MM.1S (cell line): ENCODE measurements around the gene IGSF10.

Source experiments
- DNase-seq: peaks from one replicate; pipeline ENCODE4 v3.0.0-alpha.2; 2015
- H2AFZ ChIP-seq: fragments of 300-600 bp; sonication (generic); 2 replicates; pipeline ENCODE4 v1.6.0; 2016; ENCODE audit warnings: antibody characterized with exemption, low read length
- H3F3A ChIP-seq: fragments of 300-600 bp; sonication (generic); 2 replicates; pipeline ENCODE4 v1.6.1; 2016; ENCODE audit warnings: mild to moderate bottlenecking, antibody characterized with exemption, low read length, moderate library complexity, mixed read lengths; ENCODE audit not compliant: insufficient read depth
- H3K27ac ChIP-seq: fragments of 300-600 bp; sonication (generic); 2 replicates; pipeline ENCODE4 v1.5.1; 2016; ENCODE audit warnings: mild to moderate bottlenecking, low read length
- H3K27me3 ChIP-seq: fragments of 300-600 bp; sonication (generic); replicated peaks from 2 replicates; pipeline ENCODE4 v1.6.0; 2016; ENCODE audit warnings: low read length; ENCODE audit not compliant: insufficient read depth
- H3K36me3 ChIP-seq: fragments of 300-600 bp; sonication (generic); replicated peaks from 2 replicates; pipeline ENCODE4 v1.6.1; 2016; ENCODE audit warnings: mild to moderate bottlenecking, low read length, mixed read lengths; ENCODE audit not compliant: insufficient read depth
- H3K4me1 ChIP-seq: fragments of 300-600 bp; sonication (generic); 2 replicates; pipeline ENCODE4 v1.6.1; 2016; ENCODE audit warnings: low read length, mixed read lengths
- H3K4me2 ChIP-seq: fragments of 300-600 bp; sonication (generic); 2 replicates; pipeline ENCODE4 v1.6.0; 2016; ENCODE audit warnings: low read depth, low read length
- H3K4me3 ChIP-seq: fragments of 300-600 bp; sonication (generic); 2 replicates; pipeline ENCODE4 v1.5.1; 2016; ENCODE audit warnings: low read length, mixed read lengths
- H3K79me2 ChIP-seq: fragments of 300-600 bp; sonication (generic); 2 replicates; pipeline ENCODE4 v1.6.1; 2016; ENCODE audit warnings: mixed run types, low read length, mixed read lengths
- H3K9ac ChIP-seq: fragments of 300-600 bp; sonication (generic); 2 replicates; pipeline ENCODE4 v1.6.1; 2016; ENCODE audit warnings: low read length, mixed read lengths
- H3K9me2 ChIP-seq: fragments of 300-600 bp; sonication (generic); replicated peaks from 2 replicates; pipeline ENCODE4 v1.6.1; 2016; ENCODE audit warnings: mild to moderate bottlenecking, low read length, mixed read lengths; ENCODE audit not compliant: insufficient read depth
- H3K9me3 ChIP-seq: fragments of 300-600 bp; sonication (generic); replicated peaks from 2 replicates; pipeline ENCODE4 v1.6.1; 2016; ENCODE audit warnings: mild to moderate bottlenecking, low read length, mixed read lengths; ENCODE audit not compliant: insufficient read depth
- H4K20me1 ChIP-seq: fragments of 300-600 bp; sonication (generic); 2 replicates; pipeline ENCODE4 v1.6.1; 2016; ENCODE audit warnings: mild to moderate bottlenecking, low read length, moderate library complexity, mixed read lengths; ENCODE audit not compliant: insufficient read depth
- EZH2 ChIP-seq: fragments of 300-600 bp; sonication (generic); optimal IDR thresholded peaks from 2 replicates; pipeline ENCODE3; 2017; ENCODE audit warnings: low read depth, mild to moderate bottlenecking, antibody characterized with exemption, low read length, mixed read lengths
- EZH2phosphoT487 ChIP-seq: fragments of 300-600 bp; sonication (generic); IDR thresholded peaks from 2 replicates; pipeline ENCODE4 v1.6.1; 2018; ENCODE audit warnings: antibody characterized with exemption, low read length
- TF ChIP-seq, protein P1 (sequence below): fragments of 300-600 bp; sonication (generic); IDR thresholded peaks from 2 replicates; pipeline ENCODE4 v1.5.1; 2016; ENCODE audit warnings: antibody characterized with exemption, low read length, mixed read lengths

IGSF10 gene

GRCh38 chr3:151468284-151468917 is 7.5 kb upstream of the IGSF10 start:
- Histone ChIP-seq H3K4me2 (no peak overlapping the region), H3K9ac (no peak overlapping the region), H3K9me2 (no peaks in the 10 kb centered on the region), H3K79me2 (no peaks in the 10 kb centered on the region), H3K27ac (no peak overlapping the region), H3K4me1 (no peaks in the 10 kb centered on the region), H4K20me1 (no peaks in the 10 kb centered on the region), H3K9me3 (no peaks in the 10 kb centered on the region), H2AFZ (no peak overlapping the region), H3K4me3 (no peak overlapping the region), H3K36me3 (no peaks in the 10 kb centered on the region), H3K27me3 (no peaks in the 10 kb centered on the region), H3F3A (no peaks in the 10 kb centered on the region)
- peak; percentile 62 for DNase-seq
- TF ChIP-seq EZH2phosphoT487 (no peak), EZH2 (no peak)
- TF ChIP-seq, protein P1, sequence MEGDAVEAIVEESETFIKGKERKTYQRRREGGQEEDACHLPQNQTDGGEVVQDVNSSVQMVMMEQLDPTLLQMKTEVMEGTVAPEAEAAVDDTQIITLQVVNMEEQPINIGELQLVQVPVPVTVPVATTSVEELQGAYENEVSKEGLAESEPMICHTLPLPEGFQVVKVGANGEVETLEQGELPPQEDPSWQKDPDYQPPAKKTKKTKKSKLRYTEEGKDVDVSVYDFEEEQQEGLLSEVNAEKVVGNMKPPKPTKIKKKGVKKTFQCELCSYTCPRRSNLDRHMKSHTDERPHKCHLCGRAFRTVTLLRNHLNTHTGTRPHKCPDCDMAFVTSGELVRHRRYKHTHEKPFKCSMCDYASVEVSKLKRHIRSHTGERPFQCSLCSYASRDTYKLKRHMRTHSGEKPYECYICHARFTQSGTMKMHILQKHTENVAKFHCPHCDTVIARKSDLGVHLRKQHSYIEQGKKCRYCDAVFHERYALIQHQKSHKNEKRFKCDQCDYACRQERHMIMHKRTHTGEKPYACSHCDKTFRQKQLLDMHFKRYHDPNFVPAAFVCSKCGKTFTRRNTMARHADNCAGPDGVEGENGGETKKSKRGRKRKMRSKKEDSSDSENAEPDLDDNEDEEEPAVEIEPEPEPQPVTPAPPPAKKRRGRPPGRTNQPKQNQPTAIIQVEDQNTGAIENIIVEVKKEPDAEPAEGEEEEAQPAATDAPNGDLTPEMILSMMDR = peak; percentile 87

DNA sequence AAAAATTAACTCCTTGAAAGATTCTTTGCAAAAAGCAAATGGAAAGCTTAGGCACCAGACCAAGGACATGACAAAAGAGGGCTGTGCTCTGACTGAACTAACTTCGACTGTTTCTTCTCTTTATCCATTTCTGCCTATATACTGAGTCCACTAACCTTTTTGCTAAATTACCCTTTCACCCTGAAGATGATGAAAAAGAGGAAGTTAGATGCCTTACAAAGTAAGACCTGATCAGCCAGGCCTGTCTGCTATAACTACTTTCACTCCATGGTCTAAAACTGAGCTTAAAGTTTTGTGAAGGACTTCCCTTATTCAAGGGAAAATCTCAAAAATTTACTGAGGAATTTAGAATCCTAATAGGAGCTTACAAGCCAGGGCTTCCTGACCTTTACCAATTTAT is 6.2 kb upstream of the IGSF10 start:
- Histone ChIP-seq H3K9me3 (no peaks in the 10 kb centered on the region), H3K4me2 (no peak overlapping the region), H3K79me2 (no peaks in the 10 kb centered on the region), H3K4me3 (no peak overlapping the region), H3K36me3 (no peaks in the 10 kb centered on the region), H3K9ac (no peak overlapping the region), H2AFZ (no peak overlapping the region), H3F3A (no peaks in the 10 kb centered on the region), H3K9me2 (no peaks in the 10 kb centered on the region), H4K20me1 (no peaks in the 10 kb centered on the region), H3K27me3 (no peaks in the 10 kb centered on the region), H3K4me1 (no peaks in the 10 kb centered on the region), H3K27ac (no peak overlapping the region)
- no peak for DNase-seq
- TF ChIP-seq, protein P1 = no peak
- TF ChIP-seq EZH2 (no peak), EZH2phosphoT487 (no peak)

- Histone ChIP-seq H3K9me3 (no peaks in the 10 kb centered on the region), H3K79me2 (no peaks in the 10 kb centered on the region), H3K4me3 (no peak overlapping the region), H3K36me3 (no peaks in the 10 kb centered on the region), H2AFZ (no peak overlapping the region), H3K9me2 (no peaks in the 10 kb centered on the region), H3K4me1 (no peaks in the 10 kb centered on the region), H3K27ac (no peak overlapping the region), H3K9ac (no peak overlapping the region), H3K27me3 (no peaks in the 10 kb centered on the region), H3K4me2 (no peak overlapping the region), H4K20me1 (no peaks in the 10 kb centered on the region), H3F3A (no peaks in the 10 kb centered on the region)
- TF ChIP-seq, protein P1 = no peak
- TF ChIP-seq EZH2 (no peak), EZH2phosphoT487 (no peak)
- DNase-seq = no peak
Observed at GRCh38 chr3:151462991-151463390, 2.1 kb upstream of the IGSF10 start.
